Kidney tubule cell (primary cell): ENCODE data around the gene SELP.

ENCODE experiments used
- DNase-seq: peaks from one replicate; pipeline ENCODE4 v3.0.0-alpha.2; 2018; ENCODE audit warnings: low spot score

Gene SELP

DNA sequence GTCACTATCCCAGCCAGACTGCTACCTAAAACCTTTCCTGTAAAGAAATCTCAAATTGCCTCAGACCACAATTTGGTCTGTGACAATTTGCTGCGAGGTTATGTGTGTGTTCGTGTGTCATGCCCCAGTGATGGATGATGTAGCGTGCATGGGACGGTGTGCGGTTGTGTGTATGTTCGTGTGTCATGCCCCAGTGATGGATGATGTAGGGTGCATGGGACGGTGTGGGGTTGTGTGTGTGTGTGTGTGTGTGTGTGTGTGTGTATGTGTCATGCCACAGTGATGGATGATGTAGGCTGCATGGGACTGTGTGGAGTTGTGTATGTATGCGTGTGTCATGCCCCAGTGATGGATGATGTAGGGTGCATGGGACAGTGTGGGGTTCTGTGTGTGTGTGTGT lies 9.4 kb downstream of the SELP start:
- DNase-seq, result no peak

DNA sequence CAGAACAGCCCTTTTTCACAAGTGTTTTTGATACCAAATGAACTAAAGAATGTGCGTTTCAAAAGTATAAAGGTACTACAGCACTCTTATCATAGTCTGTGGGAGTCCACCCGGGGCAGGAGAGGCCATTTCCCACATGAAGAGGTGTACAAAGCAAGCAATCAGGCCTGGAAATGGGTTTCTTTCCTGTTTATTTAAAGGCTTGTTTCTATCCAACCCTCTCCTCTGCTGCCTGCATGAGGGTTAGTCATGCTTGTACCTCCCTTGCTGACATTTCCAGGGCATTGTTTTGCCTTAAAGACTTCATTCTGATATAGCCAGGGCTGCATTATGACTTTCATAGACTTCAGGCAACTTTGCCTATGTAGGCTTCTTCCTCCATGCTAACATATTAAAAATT lies 11.6 kb downstream of the SELP start:
- no peak for DNase-seq

DNA sequence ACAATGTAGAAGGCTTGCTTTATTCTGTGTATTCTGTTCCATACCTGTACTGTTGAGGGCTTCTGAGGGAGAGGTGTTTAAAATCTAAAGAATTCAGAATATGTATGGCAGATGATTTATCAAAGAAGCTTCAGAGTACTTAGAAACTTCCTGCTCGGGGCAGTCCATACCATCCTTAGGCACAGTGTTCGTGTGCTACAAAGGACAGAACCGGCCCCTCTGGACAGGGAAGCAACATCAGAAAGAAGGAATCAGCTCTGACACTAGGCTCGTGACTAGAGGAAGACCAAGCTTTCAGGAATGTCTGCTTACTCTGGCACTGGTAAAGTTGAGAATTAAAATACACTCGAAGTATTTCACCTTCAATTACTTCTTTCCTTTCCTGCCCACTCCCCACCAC lies 14.1 kb downstream of the SELP start:
- no peak for DNase-seq

DNA sequence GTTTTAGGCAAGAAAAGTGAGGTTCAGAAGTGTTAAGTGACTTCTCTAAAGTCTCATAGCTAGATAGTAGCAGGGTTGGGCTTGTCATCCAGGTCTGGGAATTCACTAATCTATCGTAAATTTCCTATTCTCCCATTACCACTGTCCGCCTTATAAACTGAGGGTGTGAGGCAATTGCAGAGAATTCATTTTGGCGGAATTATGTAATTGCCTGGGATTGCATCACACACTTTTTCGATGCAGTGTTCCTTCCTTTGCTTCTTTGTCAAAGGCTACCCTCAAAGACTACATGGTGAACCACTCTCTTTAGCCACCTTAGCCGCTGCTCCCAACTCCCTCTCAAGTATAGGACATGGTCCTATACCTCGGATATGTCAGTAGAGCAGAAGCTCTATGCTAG lies 19.1 kb downstream of the SELP start:
- no peak for DNase-seq

DNA sequence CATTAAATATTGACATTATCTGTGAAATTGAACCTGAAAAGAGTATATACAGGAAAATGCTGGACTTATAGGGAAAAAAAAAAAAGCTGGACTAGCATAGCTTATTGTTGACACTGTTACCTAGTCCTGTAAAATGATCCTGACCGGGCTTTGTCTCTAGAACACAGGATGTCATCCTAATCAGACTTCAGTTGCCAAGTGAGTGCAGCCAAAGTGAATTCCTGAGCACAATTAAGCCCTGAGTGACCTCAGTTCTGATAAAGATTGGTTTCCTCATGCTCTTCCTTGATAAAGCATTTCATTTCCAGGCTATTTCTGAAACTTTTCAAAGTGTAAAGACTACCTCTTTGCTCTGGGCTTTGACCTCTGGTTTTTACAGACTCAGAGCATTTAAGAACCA lies 19.8 kb downstream of the SELP start:
- DNase-seq, result no peak

DNA sequence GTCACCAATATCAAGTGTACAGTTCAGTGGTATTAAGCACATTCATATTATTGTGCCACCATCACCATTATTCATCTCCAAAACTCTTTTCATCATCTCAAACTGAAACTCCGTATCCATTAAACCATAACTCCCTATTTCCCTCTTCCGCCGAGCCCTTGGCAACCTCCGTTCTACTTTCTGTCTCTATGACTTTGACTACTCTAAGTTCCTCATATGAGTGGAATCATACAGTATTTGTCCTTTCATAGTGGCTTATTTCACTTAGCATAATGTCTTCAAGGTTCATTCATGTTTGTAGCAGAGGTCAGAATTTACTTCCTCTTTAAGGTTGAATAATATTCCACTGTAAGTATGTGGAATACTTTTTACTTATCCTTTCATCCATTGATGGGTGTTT lies 21.7 kb downstream of the SELP start:
- DNase-seq, result no peak

DNA sequence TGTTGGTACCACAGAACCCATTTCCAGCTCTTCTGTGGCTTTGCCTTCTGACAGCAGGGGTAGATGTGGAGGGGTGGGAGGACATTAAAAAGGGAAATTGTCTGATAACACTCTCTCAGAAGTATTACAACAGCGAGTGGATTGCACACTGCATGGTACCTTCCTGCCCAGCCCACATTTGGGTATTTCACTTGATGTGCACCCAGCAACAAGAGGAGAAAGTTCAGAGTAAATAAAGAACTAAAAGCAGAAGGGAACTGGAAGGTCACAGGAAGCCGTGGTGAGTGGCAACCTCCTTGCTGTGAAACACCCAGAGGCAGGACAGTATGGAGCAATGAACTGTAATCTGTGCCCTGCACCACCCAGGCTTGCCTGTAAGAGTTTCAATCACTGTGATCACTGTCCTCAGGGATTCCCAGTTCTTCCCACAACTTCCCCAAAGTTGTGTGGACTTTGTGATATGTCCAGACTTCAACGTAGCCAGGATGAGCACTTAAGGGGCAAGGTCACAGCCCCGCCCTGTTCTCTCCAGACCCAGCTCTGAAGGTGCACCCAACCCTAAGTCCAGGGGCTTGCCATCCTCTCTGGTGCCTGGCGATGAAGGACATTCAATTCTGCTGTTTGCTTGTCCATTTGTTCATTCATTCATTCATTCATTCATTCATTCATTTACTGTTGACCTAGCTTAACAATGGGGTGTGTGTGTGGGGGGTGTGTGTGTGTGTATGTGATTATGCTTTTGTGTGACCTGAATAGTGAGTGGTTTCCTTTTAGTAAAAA lies 25.0 kb downstream of the SELP start:
- no peak for DNase-seq

DNA sequence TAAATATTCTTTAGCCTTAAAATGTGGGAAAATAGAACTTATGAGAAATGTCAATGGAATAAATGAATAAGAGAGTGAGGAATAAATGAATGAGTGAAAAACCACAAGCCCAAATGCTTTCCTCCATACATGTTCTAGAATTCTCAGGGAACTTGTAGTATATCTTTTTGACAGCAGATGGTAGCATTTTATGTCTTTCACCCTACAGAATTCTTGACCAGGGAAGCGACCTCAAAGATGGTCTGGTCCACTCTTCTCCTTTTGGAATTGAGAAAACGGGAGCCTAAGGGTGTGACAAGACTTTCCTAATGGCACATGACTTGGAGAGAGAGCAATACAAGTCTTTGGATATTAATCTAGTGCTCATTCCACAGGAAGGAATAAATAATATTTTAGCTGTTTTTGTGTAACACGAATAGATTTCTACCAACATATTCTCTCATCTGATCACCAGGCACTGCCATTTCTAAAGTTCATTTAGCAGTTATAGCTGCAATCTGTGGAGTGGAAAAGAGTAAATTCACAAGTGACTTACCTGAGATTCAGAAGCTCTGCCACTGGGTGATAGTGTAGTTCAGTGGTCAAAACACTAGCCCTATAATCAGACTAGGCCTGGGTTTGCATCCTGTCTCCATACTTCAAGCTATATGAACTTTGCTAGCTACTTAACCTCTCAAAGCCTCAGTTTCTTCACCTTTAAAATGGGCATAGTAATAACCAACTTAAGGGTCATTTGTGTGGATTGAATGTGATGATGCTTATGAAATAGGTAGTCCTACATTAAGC lies 28.6 kb downstream of the SELP start:
- DNase-seq, result peak; percentile 40

DNA sequence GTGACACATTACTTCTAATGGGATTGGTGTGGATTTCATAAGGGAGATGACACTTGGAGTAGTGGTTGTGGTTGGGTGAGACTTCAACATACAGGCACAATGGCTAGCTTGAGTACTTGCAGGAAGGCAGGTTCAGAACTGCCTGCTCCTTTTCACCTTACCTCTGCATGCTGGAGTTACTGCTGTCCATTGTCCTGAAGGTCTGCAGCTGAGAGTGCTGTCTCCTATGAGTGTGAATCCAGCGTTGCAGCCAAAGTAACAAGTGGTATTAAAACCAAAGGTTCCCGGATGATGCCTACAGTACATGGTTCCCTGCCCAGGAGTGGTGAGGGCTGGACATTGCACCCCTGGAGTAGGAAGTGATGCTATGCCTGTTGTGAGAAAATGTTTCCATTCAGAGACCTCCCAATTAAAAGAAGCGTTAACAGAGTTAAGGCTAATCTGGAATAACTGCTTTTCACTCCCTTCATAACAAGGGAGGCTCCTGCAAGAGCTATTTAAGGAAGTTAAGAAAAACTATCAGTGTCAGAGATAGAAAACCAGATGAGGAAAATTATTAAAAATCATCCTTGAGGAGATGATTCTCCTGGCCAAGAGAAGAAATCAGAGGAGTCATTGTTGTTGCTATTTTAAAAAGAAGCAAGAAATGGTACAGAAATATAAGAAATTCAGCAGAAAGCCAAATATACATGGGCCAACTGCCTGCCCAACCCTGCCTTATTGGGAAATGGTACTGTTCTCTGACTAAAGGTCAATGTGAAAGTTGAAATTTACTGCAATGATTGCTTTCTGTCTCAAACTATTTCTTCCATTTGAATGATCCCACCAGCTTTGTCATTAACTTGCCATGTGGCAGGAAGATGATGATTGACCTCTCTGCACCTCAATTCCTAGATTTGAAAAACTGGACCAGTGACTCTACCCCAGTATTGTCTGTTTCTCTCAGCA lies 33.9 kb downstream of the SELP start:
- DNase-seq, result peak; percentile 47

DNA sequence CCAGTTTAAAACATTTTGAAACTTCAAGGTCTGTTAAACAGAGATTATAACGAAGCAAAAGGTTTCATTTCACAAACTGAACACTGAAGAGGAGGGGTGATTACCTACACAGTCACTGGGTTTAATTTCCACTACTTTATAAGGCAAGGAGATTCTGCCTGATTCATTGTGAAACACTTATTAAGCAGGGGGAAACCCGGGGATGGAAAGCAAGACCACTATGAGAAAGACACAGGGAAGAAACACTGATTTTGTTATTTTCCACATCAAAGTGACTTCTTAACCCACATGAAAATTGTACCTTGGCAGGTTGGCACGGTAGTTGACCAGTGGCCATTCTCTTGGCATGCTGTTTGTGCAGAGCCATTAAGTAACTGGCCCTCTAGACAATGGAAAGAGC lies 35.5 kb downstream of the SELP start:
- DNase-seq, result no peak

DNA sequence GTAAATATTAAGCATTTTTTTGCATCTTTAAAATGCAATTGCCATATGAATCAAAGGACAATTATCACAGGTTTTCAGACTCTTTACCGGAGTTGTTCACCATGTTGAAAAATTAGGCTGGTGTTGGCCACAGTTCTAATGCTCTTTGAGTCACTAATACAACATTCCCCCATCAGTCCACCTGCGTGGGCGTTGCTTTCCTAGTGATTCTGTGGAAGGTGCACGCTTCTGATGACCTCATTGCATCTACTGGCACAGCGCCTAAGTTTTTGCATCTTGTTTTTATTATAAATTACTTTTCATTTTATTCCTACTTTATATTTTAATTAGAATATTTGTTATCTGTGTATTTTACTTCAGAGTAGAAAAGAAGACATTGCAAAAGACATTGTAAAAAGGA lies 39.0 kb downstream of the SELP start:
- no peak for DNase-seq

DNA sequence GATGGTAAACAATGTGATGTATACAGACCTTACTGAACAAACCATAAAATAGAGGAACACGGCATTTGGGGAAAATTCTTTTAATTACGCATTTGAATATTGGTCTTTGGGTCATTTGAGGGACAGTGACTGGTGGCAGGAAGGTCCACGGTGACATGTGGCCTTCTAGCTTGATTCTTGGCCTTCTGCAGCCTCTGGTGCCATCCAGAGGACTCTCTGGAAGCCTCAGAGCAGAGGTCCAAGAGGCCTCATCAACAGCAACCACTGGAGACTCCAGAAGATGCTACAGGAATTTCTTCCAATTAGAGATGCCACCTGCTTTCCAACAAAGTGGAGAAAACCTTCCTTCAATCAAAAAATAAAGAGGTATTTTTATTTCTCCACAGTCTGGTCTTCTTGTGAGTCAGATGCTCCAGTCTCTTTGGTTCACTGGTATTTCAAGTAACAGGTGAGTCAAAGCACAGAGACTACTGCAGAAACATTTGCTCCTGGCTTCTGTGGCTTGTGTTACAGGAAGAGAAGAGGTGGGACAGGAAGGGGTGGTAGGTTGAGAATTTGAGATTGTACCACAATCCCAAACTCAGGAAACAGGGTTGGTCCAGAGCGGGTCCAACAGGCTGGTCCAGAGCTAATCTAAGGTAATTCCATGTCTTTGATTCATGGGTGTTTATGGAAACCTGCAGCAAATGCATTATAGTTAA lies 41.0 kb downstream of the SELP start:
- peak; percentile 66 for DNase-seq

DNA sequence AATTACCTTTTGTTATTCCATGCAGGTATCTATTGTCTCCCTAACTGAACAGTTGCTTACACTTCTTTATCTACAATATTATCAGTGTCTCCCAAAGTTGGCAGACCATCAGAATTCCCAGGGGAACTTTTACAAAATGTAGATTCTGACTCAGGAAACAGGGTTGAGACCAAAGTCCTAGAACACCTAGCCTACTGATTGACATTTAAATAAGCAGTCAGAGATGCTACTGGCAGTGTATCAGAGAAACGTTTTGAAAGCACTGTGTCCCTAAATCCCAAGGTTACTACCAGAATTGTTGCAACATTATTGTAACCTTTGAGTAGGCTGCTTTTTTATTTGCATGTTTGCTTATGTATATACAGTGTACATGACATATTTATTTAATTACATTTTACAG lies 41.8 kb downstream of the SELP start:
- DNase-seq, result no peak

DNA sequence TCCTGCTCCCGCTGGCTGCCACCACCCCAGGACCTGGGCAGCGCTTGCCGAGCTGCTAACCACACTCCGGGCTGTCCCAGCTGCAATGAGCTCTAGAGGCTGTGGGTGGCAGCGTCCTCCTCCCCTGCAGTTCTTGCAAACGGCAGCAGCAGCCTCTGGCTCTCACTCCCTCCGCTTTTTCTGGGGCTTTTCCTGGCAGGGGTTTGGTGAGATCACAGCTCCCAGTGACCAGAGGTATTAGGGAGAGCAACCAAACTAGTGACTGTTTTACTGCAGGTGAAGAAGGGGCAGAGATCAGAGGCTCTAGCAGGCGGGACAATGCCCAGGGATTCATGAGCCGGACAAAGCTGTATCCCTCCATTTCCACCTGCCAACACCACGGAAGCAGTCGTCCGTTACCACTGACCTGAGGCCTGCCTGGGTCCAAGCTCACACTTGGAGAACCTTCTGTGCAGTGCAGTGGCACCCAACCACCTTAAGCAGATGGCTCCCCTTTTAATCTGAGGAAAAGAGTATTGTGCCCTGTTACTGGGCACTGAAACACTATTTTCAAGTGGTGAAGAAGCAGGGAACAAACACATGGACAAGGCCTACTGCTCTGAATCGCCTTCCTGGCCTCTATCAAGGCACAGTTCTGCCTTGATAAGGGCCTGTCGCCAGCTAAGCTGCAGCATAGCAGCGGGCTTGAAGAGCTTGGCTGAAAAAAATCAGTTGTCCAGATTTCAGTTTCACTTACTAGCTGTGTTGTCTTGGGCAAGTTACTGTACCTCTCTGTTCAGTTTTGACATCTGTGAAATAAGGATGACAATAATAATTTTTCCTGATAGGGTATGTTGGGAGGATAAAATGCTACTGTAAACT lies 43.3 kb downstream of the SELP start, which contains the start of gene F5:
Gene F5 (minus strand): TSS at position 87 of the 861 bp plus-strand sequence. CDS start 95 bp downstream, outside the sequence.
- peak; percentile 84 for DNase-seq

DNA sequence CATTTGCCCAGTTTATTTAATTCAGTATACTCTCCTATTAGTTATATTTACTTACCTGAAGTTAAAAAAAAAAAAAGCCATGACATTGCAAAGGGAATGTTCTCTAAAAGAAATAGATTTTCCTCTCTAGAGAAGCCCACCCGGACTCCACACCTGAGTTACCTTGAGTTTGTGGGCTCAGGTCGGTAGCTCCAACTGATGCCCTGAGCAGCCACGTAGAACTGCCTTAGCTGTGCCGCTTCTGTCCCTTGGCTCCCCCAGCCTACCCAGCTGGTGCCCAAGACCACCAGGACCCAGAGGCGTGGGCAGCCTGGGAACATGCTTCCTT lies 43.9 kb downstream of the SELP start:
- no peak for DNase-seq

DNA sequence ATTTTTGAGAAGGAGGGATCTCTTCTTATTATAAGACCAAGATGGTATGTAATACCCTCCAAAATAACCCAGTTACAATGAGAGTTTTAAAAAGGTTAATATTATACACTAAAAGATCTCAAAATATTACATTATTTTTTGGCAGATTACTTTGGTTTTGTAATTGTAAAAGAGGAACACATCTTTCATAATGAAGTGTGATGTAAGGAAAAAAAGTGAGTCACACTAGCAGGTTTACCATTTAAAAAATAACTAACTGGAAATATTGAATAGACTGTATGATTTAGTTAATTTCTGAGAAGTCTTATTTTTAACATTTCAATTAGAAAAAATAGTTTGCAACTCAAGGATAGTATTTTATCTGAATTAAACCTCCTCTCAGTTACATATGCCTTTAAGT lies 44.7 kb downstream of the SELP start:
- no peak for DNase-seq

DNA sequence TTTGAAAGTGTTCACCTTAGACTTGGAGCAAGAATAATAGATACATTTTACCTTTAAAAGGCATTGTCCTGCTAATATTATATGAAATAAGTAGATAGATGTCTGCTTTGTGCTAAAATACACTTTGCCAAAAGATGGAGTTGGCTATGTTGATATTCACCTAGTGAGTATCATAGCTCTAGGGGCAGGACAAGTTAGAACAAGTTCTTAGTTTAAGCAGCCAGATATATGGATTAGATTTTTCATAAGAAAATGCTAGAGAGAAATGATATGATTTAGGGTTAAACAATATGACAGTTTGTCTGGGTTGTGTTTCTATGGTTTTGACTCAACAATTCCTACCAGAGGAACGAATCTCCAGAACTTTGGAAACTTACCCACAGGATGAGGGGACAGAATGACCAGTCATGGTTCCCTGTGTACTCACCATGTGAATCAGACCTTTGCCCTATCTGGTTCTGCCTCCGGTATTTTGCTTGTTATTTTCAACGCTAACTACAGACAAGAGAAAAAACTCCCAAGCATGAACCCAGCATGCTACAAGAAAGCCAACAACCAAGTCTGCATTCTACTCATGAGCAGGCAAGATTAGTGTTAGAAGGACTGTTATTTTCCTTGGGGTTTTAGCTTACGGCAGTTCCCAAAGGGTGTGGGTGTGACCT lies 45.3 kb downstream of the SELP start:
- DNase-seq, result peak; percentile 48

DNA sequence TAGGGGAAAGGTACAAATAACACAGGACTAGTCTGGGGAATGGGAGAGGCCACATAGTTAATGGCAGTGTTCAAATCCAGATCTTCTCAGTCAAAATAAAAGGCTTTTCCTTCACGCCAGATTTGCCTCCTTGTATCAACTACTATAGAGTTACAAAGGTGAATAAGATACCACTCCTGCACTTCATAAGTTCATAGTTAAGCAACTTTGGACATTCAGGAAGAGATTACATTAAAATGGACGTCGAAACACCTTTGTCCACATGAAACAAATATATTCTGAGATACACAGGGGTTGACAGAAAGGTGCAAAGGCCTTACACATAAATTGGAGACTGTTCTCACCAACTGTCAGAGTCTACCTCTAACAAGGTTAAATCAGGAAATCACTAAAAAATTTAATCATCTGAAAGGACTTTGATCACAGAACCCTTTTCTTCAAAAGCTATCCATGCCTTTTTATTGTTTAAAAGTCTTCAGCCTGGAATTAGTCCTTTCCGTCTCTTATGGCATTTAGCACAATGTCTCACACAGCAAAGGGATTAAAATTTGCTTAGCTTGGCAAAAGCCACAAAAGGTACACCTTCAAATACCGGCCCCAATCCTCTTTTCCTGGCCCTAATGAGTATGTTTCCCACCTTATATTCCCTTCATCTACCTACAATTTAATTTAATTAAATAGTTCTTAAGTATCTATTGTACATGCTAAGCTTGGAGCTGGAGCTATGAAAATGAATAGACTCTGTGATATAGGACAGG lies 51.8 kb downstream of the SELP start:
- no peak for DNase-seq

DNA sequence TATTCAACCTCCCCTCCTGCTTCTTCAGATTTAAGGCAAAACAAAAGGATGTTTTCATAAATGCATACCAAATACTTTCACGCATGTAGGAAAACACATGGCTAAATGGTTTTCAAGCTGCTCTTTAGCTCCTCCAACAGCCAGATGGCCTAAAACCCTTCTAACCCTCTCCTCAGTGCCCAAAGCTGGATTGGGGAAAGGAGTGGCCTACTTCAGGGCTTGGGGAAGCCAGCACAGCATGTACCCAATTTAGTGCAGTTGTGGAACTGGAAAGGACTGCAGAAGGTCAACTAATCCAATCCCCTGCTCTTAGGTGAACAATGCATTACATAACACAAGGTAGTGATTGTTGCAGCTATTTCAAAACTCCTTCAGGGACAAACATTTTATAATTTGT lies 53.0 kb downstream of the SELP start:
- no peak for DNase-seq
